Measurements from ENCODE around the gene CEP126. TPM values are rescaled to one million over a fixed set of nuclear protein-coding genes. Genes with fewer than 3 reads are reported as not detected.

CEP126 gene
- total and polyA plus RNA-seq, 5 donors from 2014 or later, result 0.13 to 0.64 (median 0.42) TPM

DNA sequence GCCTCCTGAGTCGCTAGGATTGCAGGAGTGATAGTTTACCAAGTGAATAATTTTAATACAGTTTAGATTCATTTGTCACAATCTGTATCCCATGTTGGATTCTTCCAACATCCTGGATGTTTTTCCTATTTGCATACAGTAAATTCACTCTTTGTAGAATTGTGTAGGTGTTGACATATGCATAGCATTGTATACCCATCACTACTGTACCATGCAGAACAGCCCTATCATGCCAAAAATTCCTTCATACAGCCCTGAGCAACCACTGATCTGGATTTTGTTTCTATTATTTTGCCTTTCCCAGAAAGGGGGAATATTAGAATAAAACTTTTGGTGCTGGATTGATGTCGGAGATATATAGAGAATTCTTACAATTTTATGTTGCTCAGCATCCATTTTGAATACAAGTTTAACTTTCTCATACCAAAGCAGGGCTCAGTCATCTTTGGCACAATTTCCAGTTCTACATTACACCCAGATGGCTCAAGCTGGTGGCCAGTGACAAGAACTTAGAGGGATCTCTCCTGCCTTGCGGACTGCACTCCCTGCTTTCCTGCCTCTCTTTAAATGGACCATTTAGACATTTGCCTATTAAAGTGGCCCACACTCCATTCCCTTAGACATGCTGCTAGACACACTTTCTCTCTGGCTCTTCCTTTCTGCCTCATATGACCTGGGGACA, 87.0 kb downstream of the CEP126 start:
- H3K27me3 ChIP-seq (ENCODE audit: control insufficient read depth, insufficient read depth, low read length), result no peaks in the 10 kb centered on the region
- ATAC-seq (ENCODE audit: low read depth in 2 of 2) (no peak), DNase-seq (no peak)
- H3K9me3 ChIP-seq (ENCODE audit: control insufficient read depth in 2 of 2, low read length in 2 of 2), result no peaks in the 10 kb centered on the region
- no peaks in the 10 kb centered on the region for H3K27me3 Mint-ChIP-seq
- H3K4me3 Mint-ChIP-seq, result no peak overlapping the region
- H3K4me1 ChIP-seq (ENCODE audit: control insufficient read depth, insufficient read depth, low read length, poor library complexity, severe bottlenecking), result no peaks in the 10 kb centered on the region
- peaks cover 0 to 2% (median 1%) of the 10 kb centered on the region in 4 donors for H3K4me1 Mint-ChIP-seq
- H3K4me3 ChIP-seq (ENCODE audit: low read depth, low read length), result no peak overlapping the region
- no peak overlapping the region for H3K27ac ChIP-seq (ENCODE audit: insufficient read depth, low read length, poor library complexity, severe bottlenecking)
- H3K9me3 Mint-ChIP-seq, result peaks cover 0 to 3% (median 0%) of the 10 kb centered on the region in 7 donors
- no peaks in the 10 kb centered on the region for H3K36me3 Mint-ChIP-seq
- no peaks in the 10 kb centered on the region for H3K36me3 ChIP-seq (ENCODE audit: control insufficient read depth, insufficient read depth, low read length)
- H3K27ac Mint-ChIP-seq, result no peak overlapping the region

DNA sequence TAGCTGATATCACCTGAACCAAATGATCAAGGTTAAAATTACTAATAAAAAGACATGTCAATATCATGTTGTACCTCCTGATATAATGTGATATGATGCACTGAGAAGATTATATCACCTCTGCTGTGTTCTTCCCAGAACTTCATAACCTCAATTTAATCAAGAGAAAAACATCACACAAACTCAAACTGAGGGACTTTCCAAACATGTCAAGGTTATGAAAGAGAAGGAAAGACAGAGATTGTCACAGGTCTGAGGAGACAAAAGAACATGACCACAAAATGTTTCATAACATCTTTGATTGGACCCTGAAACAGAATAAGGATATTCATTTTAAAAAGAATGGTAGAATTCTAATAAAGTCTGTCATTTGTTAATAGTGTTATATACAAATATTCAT, 89.4 kb downstream of the CEP126 start:
- no peak overlapping the region for H3K4me3 ChIP-seq (ENCODE audit: low read depth, low read length)
- H3K4me1 ChIP-seq (ENCODE audit: control insufficient read depth, insufficient read depth, low read length, poor library complexity, severe bottlenecking), result no peaks in the 10 kb centered on the region
- Mint-ChIP-seq H3K27me3 (no peaks in the 10 kb centered on the region), H3K27ac (no peak overlapping the region), H3K9me3 (peaks cover 0 to 3% (median 0%) of the 10 kb centered on the region in 7 donors), H3K4me1 (peaks cover 0 to 2% (median 1%) of the 10 kb centered on the region in 4 donors), H3K4me3 (no peak overlapping the region), H3K36me3 (no peaks in the 10 kb centered on the region)
- no peak overlapping the region for H3K27ac ChIP-seq (ENCODE audit: insufficient read depth, low read length, poor library complexity, severe bottlenecking)
- H3K27me3 ChIP-seq (ENCODE audit: control insufficient read depth, insufficient read depth, low read length), result no peaks in the 10 kb centered on the region
- H3K36me3 ChIP-seq (ENCODE audit: control insufficient read depth, insufficient read depth, low read length), result no peaks in the 10 kb centered on the region
- H3K9me3 ChIP-seq (ENCODE audit: control insufficient read depth in 2 of 2, low read length in 2 of 2), result no peaks in the 10 kb centered on the region
- DNase-seq, result no peak
- no peak for ATAC-seq (ENCODE audit: low read depth in 2 of 2)

DNA sequence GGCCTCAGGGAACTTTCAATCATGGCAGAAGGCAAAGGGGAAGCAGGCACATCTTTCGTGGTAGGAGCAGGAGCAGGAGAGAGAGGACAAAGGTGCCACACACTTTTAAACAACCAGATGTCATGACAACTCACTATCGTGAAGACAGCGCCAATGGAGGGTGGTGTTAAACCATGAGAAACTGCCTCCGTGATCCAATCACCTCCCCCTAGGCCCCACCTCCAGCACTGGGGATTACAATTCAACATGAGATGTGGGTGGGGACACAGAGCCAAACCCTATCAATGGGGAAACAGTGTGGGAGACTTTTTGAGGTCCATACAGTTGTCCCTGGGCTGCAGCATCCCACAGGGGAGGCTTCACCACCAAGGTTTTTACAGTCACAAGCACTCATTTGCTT, 90.5 kb downstream of the CEP126 start:
- Mint-ChIP-seq H3K27me3 (peaks cover 7% of the 10 kb centered on the region), H3K4me1 (peaks cover 0 to 2% (median 1%) of the 10 kb centered on the region in 4 donors), H3K36me3 (no peaks in the 10 kb centered on the region), H3K9me3 (peaks cover 0 to 3% (median 0%) of the 10 kb centered on the region in 7 donors), H3K4me3 (no peak overlapping the region), H3K27ac (peak overlapping the region in 1 of 3 donors; percentile 40)
- no peak overlapping the region for H3K27ac ChIP-seq (ENCODE audit: insufficient read depth, low read length, poor library complexity, severe bottlenecking)
- no peaks in the 10 kb centered on the region for H3K36me3 ChIP-seq (ENCODE audit: control insufficient read depth, insufficient read depth, low read length)
- no peaks in the 10 kb centered on the region for H3K4me1 ChIP-seq (ENCODE audit: control insufficient read depth, insufficient read depth, low read length, poor library complexity, severe bottlenecking)
- H3K27me3 ChIP-seq (ENCODE audit: control insufficient read depth, insufficient read depth, low read length), result no peaks in the 10 kb centered on the region
- DNase-seq (no peak), ATAC-seq (ENCODE audit: low read depth in 2 of 2) (no peak)
- no peak overlapping the region for H3K4me3 ChIP-seq (ENCODE audit: low read depth, low read length)
- H3K9me3 ChIP-seq (ENCODE audit: control insufficient read depth in 2 of 2, low read length in 2 of 2), result no peaks in the 10 kb centered on the region

DNA sequence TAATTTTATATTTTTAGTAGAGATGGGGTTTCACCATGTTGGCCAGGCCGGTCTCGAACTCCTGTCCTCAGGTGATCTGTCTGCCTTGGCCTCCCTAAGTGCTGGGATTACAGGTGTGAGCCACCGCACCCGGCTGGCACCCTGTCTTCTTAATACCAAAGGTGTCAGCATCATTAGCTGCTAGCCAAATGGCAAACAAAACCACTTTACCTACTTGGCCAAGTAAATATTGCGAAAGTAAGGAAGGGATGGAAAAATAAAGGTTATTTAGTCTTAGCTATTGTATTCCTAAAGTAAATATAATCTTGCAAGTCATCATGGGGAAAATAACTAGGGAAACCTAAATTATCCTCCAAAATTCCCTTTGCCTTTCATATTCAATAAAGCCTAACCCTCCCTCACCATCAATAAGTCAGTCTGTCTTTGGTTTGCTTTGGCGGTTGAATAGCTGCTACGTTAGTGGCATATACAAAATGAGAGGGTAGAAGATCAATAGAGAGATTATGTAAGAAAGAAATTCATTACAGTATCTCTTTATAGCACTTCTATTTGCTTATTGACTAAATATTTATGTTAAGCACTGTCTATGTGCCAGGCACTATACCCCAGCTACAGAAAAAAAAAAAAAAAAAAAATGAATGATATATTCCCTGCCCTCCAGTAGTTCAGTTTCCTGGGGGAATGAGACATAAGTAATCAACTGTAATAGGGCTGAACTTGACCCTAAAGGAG, 92.2 kb downstream of the CEP126 start:
- H3K4me1 Mint-ChIP-seq, result peaks cover 0 to 2% (median 1%) of the 10 kb centered on the region in 4 donors
- no peak overlapping the region for H3K4me3 ChIP-seq (ENCODE audit: low read depth, low read length)
- no peaks in the 10 kb centered on the region for H3K4me1 ChIP-seq (ENCODE audit: control insufficient read depth, insufficient read depth, low read length, poor library complexity, severe bottlenecking)
- no peak overlapping the region for H3K4me3 Mint-ChIP-seq
- DNase-seq, result no peak
- no peak overlapping the region for H3K27ac ChIP-seq (ENCODE audit: insufficient read depth, low read length, poor library complexity, severe bottlenecking)
- H3K27ac Mint-ChIP-seq, result no peak overlapping the region
- no peaks in the 10 kb centered on the region for H3K36me3 Mint-ChIP-seq
- no peaks in the 10 kb centered on the region for H3K9me3 ChIP-seq (ENCODE audit: control insufficient read depth in 2 of 2, low read length in 2 of 2)
- ATAC-seq (ENCODE audit: low read depth in 2 of 2), result no peak
- H3K27me3 ChIP-seq (ENCODE audit: control insufficient read depth, insufficient read depth, low read length), result no peaks in the 10 kb centered on the region
- H3K27me3 Mint-ChIP-seq, result peaks cover 7% of the 10 kb centered on the region
- peaks cover 0 to 3% (median 0%) of the 10 kb centered on the region in 7 donors for H3K9me3 Mint-ChIP-seq
- H3K36me3 ChIP-seq (ENCODE audit: control insufficient read depth, insufficient read depth, low read length), result no peaks in the 10 kb centered on the region

DNA sequence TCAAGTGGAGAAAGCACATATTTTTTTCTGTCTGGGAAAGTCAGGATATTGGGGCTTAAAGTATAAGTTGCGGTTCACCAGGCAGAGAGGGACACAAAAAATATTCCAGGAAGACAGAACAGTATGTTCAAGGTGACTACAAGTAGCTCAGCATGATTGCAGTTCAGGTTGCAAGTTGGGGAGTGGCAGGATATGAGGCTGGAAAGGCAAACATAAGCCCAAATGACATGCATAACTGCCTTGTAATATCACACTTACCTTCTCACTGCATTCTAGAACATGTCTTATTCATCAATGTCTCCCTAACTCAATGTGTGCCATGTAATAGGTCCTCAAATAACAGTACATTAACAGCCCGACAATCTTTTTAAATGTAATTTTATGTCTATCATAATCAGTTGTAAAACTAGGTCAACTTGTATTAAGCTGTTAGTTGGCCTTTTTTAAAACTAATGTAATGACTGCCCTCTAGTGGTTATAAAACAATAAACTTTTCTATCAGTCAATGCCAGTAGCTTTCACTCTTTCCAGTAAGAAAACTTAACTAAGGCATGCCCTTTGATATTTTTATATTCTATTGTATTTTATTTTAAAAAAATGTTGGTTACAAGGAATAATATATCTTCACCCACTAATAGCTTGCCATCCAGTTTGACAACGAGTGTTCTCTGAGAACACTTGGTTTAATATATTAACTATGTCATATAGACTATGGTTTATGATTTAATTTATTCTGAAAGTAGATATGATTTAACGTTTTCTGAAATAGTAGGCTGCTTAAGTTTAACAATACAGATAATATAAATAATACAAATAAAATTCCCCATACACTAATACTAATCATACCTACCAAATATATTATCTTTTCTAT, 93.0 kb downstream of the CEP126 start:
- ATAC-seq (ENCODE audit: low read depth in 2 of 2) (peak in 1 of 2 donors; percentile 34), DNase-seq (peak in 2 of 3 donors; percentile 37 to 49)
- H3K4me1 Mint-ChIP-seq, result peaks cover 0 to 2% (median 1%) of the 10 kb centered on the region in 4 donors
- Histone ChIP-seq H3K4me3 (ENCODE audit: low read depth, low read length) (no peak overlapping the region), H3K4me1 (ENCODE audit: control insufficient read depth, insufficient read depth, low read length, poor library complexity, severe bottlenecking) (no peaks in the 10 kb centered on the region), H3K9me3 (ENCODE audit: control insufficient read depth in 2 of 2, low read length in 2 of 2) (no peaks in the 10 kb centered on the region), H3K27ac (ENCODE audit: insufficient read depth, low read length, poor library complexity, severe bottlenecking) (no peak overlapping the region), H3K27me3 (ENCODE audit: control insufficient read depth, insufficient read depth, low read length) (no peaks in the 10 kb centered on the region), H3K36me3 (ENCODE audit: control insufficient read depth, insufficient read depth, low read length) (no peaks in the 10 kb centered on the region)
- no peaks in the 10 kb centered on the region for H3K36me3 Mint-ChIP-seq
- no peak overlapping the region for H3K27ac Mint-ChIP-seq
- no peaks in the 10 kb centered on the region for H3K9me3 Mint-ChIP-seq
- peaks cover 13% of the 10 kb centered on the region for H3K27me3 Mint-ChIP-seq
- H3K4me3 Mint-ChIP-seq, result no peak overlapping the region

DNA sequence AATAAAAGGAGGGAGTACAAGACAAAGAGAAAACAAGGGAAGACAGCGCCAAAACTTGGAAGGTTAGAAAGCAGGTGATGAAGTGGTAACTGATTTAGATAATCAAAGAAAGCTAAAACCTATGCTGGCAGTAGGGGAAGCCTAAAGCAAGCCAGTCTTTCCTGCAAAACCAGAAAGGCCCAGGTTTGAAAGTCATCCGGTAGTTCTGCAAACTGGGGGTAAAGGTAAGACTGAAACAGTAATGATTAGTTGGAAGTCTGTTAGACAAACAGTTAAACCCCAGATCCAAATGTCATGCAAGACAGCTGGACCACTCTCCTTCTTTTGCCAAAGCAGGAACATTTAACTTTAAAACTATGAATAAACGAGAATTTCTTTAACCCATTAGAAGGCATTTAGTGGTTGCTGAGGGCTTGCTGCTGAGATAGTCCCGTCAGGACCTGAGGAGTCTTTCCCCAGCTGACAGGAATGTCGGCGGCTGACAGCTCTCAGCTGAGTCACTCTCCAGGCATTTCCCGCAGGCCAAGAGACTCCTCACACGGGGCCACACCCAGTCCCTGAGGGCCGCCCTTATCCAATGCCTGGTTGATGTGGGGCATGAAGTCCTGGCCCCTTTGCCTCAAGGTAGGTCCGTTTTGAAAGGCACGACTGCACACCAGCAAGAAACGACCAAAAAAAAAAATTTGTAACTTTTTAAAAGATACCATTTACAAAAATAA, 96.1 kb downstream of the CEP126 start:
- no peak overlapping the region for H3K4me3 ChIP-seq (ENCODE audit: low read depth, low read length)
- peaks cover 2% of the 10 kb centered on the region for H3K27me3 ChIP-seq (ENCODE audit: control insufficient read depth, insufficient read depth, low read length)
- no peaks in the 10 kb centered on the region for H3K36me3 ChIP-seq (ENCODE audit: control insufficient read depth, insufficient read depth, low read length)
- DNase-seq (no peak), ATAC-seq (ENCODE audit: low read depth in 2 of 2) (no peak)
- Mint-ChIP-seq H3K27me3 (peaks cover 14% of the 10 kb centered on the region), H3K36me3 (no peaks in the 10 kb centered on the region), H3K4me1 (no peaks in the 10 kb centered on the region), H3K27ac (no peak overlapping the region), H3K4me3 (no peak overlapping the region), H3K9me3 (peaks cover 0 to 2% (median 0%) of the 10 kb centered on the region in 7 donors)
- H3K9me3 ChIP-seq (ENCODE audit: control insufficient read depth in 2 of 2, low read length in 2 of 2), result no peaks in the 10 kb centered on the region
- H3K4me1 ChIP-seq (ENCODE audit: control insufficient read depth, insufficient read depth, low read length, poor library complexity, severe bottlenecking), result no peaks in the 10 kb centered on the region
- no peak overlapping the region for H3K27ac ChIP-seq (ENCODE audit: insufficient read depth, low read length, poor library complexity, severe bottlenecking)

DNA sequence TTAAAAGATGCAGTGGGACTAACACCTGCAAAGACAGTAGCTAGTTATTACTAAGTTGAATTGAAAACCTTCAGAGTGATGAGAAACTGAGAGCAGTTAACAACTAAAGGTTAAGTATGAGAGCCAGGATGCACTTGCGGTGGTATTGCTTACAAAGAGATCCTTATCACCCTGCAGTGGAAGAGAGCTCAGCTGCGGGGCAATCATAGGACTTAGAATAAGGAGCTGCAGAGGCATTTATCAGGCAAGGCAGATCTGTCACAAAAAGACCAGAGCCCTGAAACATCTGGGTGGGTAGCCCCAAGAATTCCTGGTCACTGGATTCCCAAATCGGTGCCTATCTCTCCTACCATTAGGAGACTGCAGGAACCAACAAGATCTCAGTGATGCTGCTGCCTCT, 98.1 kb downstream of the CEP126 start:
- H3K4me1 Mint-ChIP-seq, result no peaks in the 10 kb centered on the region
- no peak overlapping the region for H3K27ac Mint-ChIP-seq
- peak in 1 of 3 donors; percentile 44 for DNase-seq
- H3K36me3 Mint-ChIP-seq, result no peaks in the 10 kb centered on the region
- no peaks in the 10 kb centered on the region for H3K9me3 ChIP-seq (ENCODE audit: control insufficient read depth in 2 of 2, low read length in 2 of 2)
- H3K4me3 ChIP-seq (ENCODE audit: low read depth, low read length), result no peak overlapping the region
- no peak overlapping the region for H3K27ac ChIP-seq (ENCODE audit: insufficient read depth, low read length, poor library complexity, severe bottlenecking)
- no peak overlapping the region for H3K4me3 Mint-ChIP-seq
- ATAC-seq (ENCODE audit: low read depth in 2 of 2), result no peak
- no peaks in the 10 kb centered on the region for H3K4me1 ChIP-seq (ENCODE audit: control insufficient read depth, insufficient read depth, low read length, poor library complexity, severe bottlenecking)
- peaks cover 14% of the 10 kb centered on the region for H3K27me3 Mint-ChIP-seq
- peaks cover 2% of the 10 kb centered on the region for H3K27me3 ChIP-seq (ENCODE audit: control insufficient read depth, insufficient read depth, low read length)
- H3K36me3 ChIP-seq (ENCODE audit: control insufficient read depth, insufficient read depth, low read length), result no peaks in the 10 kb centered on the region
- H3K9me3 Mint-ChIP-seq, result peaks cover 0 to 2% (median 0%) of the 10 kb centered on the region in 7 donors
